H1 (cell line): ENCODE measurements around the gene TANC1.

Experiments used
- BRCA1 ChIP-seq: IDR thresholded peaks from 2 replicates; pipeline ENCODE4 v1.6.1; 2012; ENCODE audit warnings: low read depth, low read length, improper control_type of control experiment
- CREB1 ChIP-seq: IDR thresholded peaks from 2 replicates; pipeline ENCODE4 v1.6.1; 2012; ENCODE audit warnings: inconsistent platforms
- CTCF ChIP-seq, 3 experiments: IDR thresholded peaks; 1 replicate in 2 of 3; 2 replicates in 1 of 3; pipeline versions ENCODE4 v1.5.1 to v1.6.1; 2011; ENCODE audit warnings: low read length in 3 of 3, mild to moderate bottlenecking in 3 of 3, inconsistent platforms in 2 of 3, low read depth in 1 of 3, moderate library complexity in 1 of 3; ENCODE audit not compliant: insufficient read depth in 1 of 3; ENCODE audit errors: control extremely low read depth in 1 of 3
- GABPA ChIP-seq: IDR thresholded peaks from 2 replicates; pipeline ENCODE4 v1.6.1; 2011; ENCODE audit warnings: mild to moderate bottlenecking, low read length, moderate library complexity, borderline replicate concordance; ENCODE audit not compliant: insufficient read depth
- JUN ChIP-seq: IDR thresholded peaks from 2 replicates; pipeline ENCODE4 v1.6.1; 2011; ENCODE audit warnings: low read depth, mild to moderate bottlenecking, improper control_type of control experiment, low read length
- TF ChIP-seq, protein P1 (sequence below): IDR thresholded peaks from 2 replicates; pipeline ENCODE4 v1.6.1; 2012; ENCODE audit warnings: inconsistent platforms

DNA sequence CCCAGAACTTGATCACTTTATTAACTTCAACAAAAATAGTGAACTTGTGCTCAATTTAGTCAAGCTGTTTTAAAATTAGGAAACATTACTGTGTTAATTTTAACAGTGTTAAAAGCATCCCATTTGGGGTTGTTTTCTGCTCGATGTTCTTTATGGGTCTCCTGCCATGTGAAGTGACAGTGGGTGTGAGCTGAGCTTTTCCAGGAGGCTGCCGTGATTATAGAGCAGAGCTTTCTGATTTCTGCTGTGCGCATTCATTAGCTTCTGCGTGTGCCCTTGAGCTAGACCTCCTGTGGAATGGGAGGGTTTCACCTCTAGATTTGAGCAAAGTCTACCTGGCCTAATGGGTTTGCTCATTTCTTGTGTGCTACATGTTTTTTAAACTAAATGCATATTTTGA is 196.6 kb downstream of the TANC1 start:
- TF ChIP-seq, protein P1, sequence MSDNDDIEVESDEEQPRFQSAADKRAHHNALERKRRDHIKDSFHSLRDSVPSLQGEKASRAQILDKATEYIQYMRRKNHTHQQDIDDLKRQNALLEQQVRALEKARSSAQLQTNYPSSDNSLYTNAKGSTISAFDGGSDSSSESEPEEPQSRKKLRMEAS: no peak
- no peak for TF ChIP-seq CTCF (IDR thresholded peaks at IDR 0.05; ENCODE audit: control extremely low read depth in 1 of 3, insufficient read depth in 1 of 3, low read depth in 1 of 3, low read length in 3 of 3)
- TF ChIP-seq GABPA: no peak
- TF ChIP-seq CREB1: no peak
- TF ChIP-seq BRCA1: no peak
- no peak for TF ChIP-seq JUN
